T-helper 2 cell treated with Interferon-gamma antibody and Interleukin-4, amounts not matched to agents 5 μg/mL and 100 μg/mL, for 36 hours (primary cell): ENCODE measurements around the gene CZIB.

Experiments used
- DNase-seq: peaks from one replicate; pipeline ENCODE4 v3.0.0; 2021; ENCODE audit warnings: low spot score
- H3K27ac Mint-ChIP-seq: one replicate; pipeline ENCODE4 v1.8.0; 2021; ENCODE audit warnings: mild to moderate bottlenecking, mixed read lengths
- H3K27me3 Mint-ChIP-seq: one replicate; pipeline ENCODE4 v1.8.0; 2021; ENCODE audit warnings: low read depth, mixed read lengths
- H3K36me3 Mint-ChIP-seq: one replicate; pipeline ENCODE4 v1.8.0; 2021; ENCODE audit warnings: low read depth, mixed read lengths
- H3K4me1 Mint-ChIP-seq: one replicate; pipeline ENCODE4 v1.8.0; 2021; ENCODE audit warnings: low read depth, mixed read lengths
- H3K4me3 Mint-ChIP-seq: one replicate; pipeline ENCODE4 v1.8.0; 2022; ENCODE audit warnings: mild to moderate bottlenecking, moderate library complexity, mixed read lengths
- H3K9me3 Mint-ChIP-seq: one replicate; pipeline ENCODE4 v1.8.0; 2021; ENCODE audit warnings: mixed read lengths

CZIB gene

GRCh38 chr1:53166912-53167311 is 53.5 kb downstream of the CZIB start:
- H3K4me1 Mint-ChIP-seq = no peaks in the 10 kb centered on the region
- no peak overlapping the region for H3K27ac Mint-ChIP-seq
- no peaks in the 10 kb centered on the region for H3K36me3 Mint-ChIP-seq
- no peak for DNase-seq
- H3K9me3 Mint-ChIP-seq = no peaks in the 10 kb centered on the region
- H3K27me3 Mint-ChIP-seq = peaks cover 21% of the 10 kb centered on the region
- no peak overlapping the region for H3K4me3 Mint-ChIP-seq

DNA sequence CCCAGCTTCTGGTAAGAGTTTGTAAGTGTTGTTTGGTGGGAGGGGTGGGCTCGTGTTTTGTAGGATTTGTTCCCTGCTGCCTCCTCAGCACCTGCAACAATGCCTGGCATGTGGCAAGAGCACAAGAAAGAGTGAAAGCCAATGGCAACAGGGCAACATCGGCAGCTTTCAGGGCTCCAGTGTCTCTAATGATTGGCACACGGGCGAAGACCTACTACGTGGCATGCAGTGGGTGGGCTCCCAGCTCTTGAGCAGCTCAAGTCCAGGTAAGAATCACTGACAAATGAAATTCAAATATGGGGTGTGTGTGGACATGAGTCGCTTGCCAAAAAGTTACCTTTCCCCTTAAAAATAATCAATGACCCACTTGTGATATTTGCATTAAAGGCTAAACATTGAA is 54.1 kb downstream of the CZIB start:
- Mint-ChIP-seq H3K27me3 (peaks cover 23% of the 10 kb centered on the region), H3K9me3 (no peaks in the 10 kb centered on the region), H3K36me3 (no peaks in the 10 kb centered on the region), H3K4me1 (no peaks in the 10 kb centered on the region), H3K4me3 (no peak overlapping the region), H3K27ac (no peak overlapping the region)
- DNase-seq = no peak

DNA sequence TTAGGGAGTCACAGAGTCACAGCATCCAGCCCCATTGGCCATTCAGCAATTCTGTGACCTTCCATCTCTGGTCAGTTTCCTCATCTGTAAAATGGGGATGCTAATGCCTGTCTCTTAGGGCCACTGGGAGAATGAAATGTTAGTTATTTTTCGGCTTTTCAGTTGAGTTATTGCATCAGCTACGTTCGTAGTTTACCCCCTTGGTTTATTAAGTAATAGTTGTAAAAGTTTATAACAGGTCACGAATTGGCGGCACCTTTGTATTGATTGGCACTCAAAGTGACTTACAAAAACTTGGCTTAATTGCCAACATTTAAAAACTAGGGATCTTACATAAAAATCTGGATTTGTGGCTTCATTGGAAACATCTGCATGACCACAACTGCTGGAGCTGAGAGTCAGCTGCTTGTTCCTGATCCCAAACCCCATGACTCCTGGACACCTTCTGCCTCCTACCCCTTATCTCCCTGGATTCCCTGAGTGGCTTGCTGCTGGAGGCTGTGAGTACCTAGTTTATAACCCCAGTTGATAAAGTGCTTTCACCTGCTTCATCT is 54.9 kb downstream of the CZIB start:
- Mint-ChIP-seq H3K4me1 (no peaks in the 10 kb centered on the region), H3K27me3 (peaks cover 20% of the 10 kb centered on the region), H3K4me3 (no peak overlapping the region), H3K27ac (no peak overlapping the region), H3K36me3 (no peaks in the 10 kb centered on the region), H3K9me3 (no peaks in the 10 kb centered on the region)
- no peak for DNase-seq
